DND-41 (cell line): Measurements from ENCODE around the gene TTC39A.

Source experiments
- ATAC-seq: fragments of 200-7000 bp; cut with Tn5 transposase; 3 replicates; pipeline ENCODE4 v1.9.1; 2021; ENCODE audit warnings: low read depth; ENCODE audit not compliant: insufficient read depth
- DNase-seq: peaks from one replicate; pipeline ENCODE4 v3.0.0-alpha.2; 2020
- H2AFZ ChIP-seq: 2 replicates; pipeline ENCODE4 v1.6.0; 2012; ENCODE audit warnings: low read depth, low read length
- H3K27ac ChIP-seq: 2 replicates; pipeline ENCODE4 v1.5.1; 2012; ENCODE audit warnings: low read length, inconsistent platforms
- H3K27me3 ChIP-seq: fragments of 200-600 bp; sonication (generic); 2 replicates; pipeline ENCODE4 v1.6.0; 2012; ENCODE audit warnings: low read length, mild to moderate bottlenecking, inconsistent platforms; ENCODE audit not compliant: insufficient read depth, poor library complexity
- H3K36me3 ChIP-seq: 2 replicates; pipeline ENCODE4 v1.5.1; 2012; ENCODE audit warnings: low read length, inconsistent platforms; ENCODE audit not compliant: insufficient read depth
- H3K4me1 ChIP-seq: 2 replicates; pipeline ENCODE4 v1.5.1; 2012; ENCODE audit warnings: mild to moderate bottlenecking, low read length; ENCODE audit not compliant: insufficient read depth
- H3K4me2 ChIP-seq: 2 replicates; pipeline ENCODE4 v1.6.0; 2012; ENCODE audit warnings: mild to moderate bottlenecking, moderate library complexity, low read length, inconsistent platforms; ENCODE audit not compliant: insufficient read depth
- H3K4me3 ChIP-seq, 2 experiments: fragments of 200-600 bp in 1 of 2; shearing (Covaris generic) in 1 of 2; 2 replicates each; pipeline ENCODE4 v1.5.1; 2012 to 2016; ENCODE audit warnings: inconsistent platforms in 2 of 2, low read length in 2 of 2, mild to moderate bottlenecking in 2 of 2, low read depth in 1 of 2, moderate library complexity in 1 of 2
- H3K79me2 ChIP-seq: 2 replicates; pipeline ENCODE4 v1.6.0; 2012; ENCODE audit warnings: low read length, inconsistent platforms; ENCODE audit not compliant: insufficient read depth
- H3K9ac ChIP-seq: 2 replicates; pipeline ENCODE4 v1.6.0; 2012; ENCODE audit warnings: low read depth, mild to moderate bottlenecking, inconsistent platforms, low read length, moderate library complexity
- H3K9me3 ChIP-seq: 2 replicates; pipeline ENCODE4 v1.5.1; 2012; ENCODE audit warnings: low read length, moderate library complexity, mild to moderate bottlenecking, inconsistent platforms; ENCODE audit not compliant: insufficient read depth, severe bottlenecking
- H4K20me1 ChIP-seq: 2 replicates; pipeline ENCODE4 v1.6.0; 2012; ENCODE audit warnings: low read length; ENCODE audit not compliant: insufficient read depth
- CTCF ChIP-seq: IDR thresholded peaks from 2 replicates; pipeline ENCODE4 v1.5.1; 2012; ENCODE audit warnings: borderline replicate concordance, low read length, moderate library complexity, mild to moderate bottlenecking; ENCODE audit not compliant: poor library complexity, severe bottlenecking; ENCODE audit errors: extremely low read depth
- EZH2 ChIP-seq: IDR thresholded peaks from 3 replicates; pipeline ENCODE4 v1.6.1; 2012; ENCODE audit warnings: borderline replicate concordance, low read depth, mild to moderate bottlenecking, moderate library complexity, low read length, inconsistent platforms; ENCODE audit not compliant: severe bottlenecking

The TTC39A gene

DNA sequence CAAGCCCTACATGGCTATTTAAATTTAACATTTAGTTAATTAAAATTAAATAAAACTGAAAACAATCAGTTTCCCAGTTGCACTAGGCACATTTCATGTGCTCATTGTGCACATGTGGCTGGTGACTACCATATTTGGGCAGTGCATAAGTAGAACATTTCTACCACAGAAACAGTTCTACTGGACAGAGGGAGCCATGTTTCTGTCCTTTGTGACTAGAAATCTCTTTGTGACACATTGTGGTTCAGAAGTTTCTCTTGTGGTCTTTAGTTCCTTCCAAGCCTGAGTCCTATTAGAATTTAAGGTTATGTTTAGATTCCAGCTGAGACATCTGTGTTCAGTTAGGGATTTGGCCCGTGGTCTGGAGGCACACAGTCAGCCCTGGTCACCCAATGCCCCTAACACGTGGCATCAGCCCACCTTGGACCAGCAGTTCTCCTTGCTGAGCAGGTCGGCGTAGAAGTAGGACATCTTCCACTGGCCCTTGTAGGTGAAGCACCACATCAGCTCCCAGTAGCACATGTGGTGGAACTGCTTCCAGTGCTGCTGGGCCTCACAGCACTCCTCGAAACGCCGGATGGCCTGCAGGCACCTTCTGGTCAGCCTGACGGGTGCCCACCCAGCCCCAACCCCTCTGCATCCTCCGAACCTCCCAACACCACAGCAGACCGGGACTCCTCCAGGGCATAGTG lies 29.1 kb downstream of the TTC39A start:
- ATAC-seq (no peak), DNase-seq (no peak)
- Histone ChIP-seq H3K4me2 (no peak overlapping the region), H3K9ac (no peak overlapping the region), H2AFZ (no peak overlapping the region), H3K4me3 (no peak overlapping the region), H3K4me1 (peaks cover 11% of the 10 kb centered on the region), H3K27me3 (no peaks in the 10 kb centered on the region), H4K20me1 (no peaks in the 10 kb centered on the region), H3K27ac (no peak overlapping the region), H3K9me3 (no peaks in the 10 kb centered on the region), H3K79me2 (no peaks in the 10 kb centered on the region), H3K36me3 (no peaks in the 10 kb centered on the region)
- no peak for TF ChIP-seq EZH2
- no peak for TF ChIP-seq CTCF

- Histone ChIP-seq H3K9me3 (no peaks in the 10 kb centered on the region), H3K4me3 (no peak overlapping the region), H2AFZ (no peak overlapping the region), H3K4me2 (no peak overlapping the region), H3K9ac (no peak overlapping the region), H3K27ac (no peak overlapping the region), H3K79me2 (no peaks in the 10 kb centered on the region), H4K20me1 (no peaks in the 10 kb centered on the region), H3K27me3 (no peaks in the 10 kb centered on the region), H3K36me3 (no peaks in the 10 kb centered on the region), H3K4me1 (peaks cover 12% of the 10 kb centered on the region)
- TF ChIP-seq EZH2: no peak
- DNase-seq (no peak), ATAC-seq (no peak)
Measured at GRCh38 chr1:51299981-51300670, 30.2 kb downstream of the TTC39A start.

GRCh38 chr1:51299185-51299885 lies 31.0 kb downstream of the TTC39A start:
- H2AFZ ChIP-seq: no peak overlapping the region
- TF ChIP-seq CTCF: no peak
- no peak for TF ChIP-seq EZH2
- H4K20me1 ChIP-seq: no peaks in the 10 kb centered on the region
- no peaks in the 10 kb centered on the region for H3K79me2 ChIP-seq
- H3K27me3 ChIP-seq: no peaks in the 10 kb centered on the region
- H3K36me3 ChIP-seq: no peaks in the 10 kb centered on the region
- H3K9ac ChIP-seq: no peak overlapping the region
- no peak overlapping the region for H3K4me3 ChIP-seq
- ATAC-seq: no peak
- no peak overlapping the region for H3K4me2 ChIP-seq
- H3K4me1 ChIP-seq: peaks cover 12% of the 10 kb centered on the region
- no peak overlapping the region for H3K27ac ChIP-seq
- DNase-seq: no peak
- H3K9me3 ChIP-seq: no peaks in the 10 kb centered on the region

- H2AFZ ChIP-seq: no peak overlapping the region; the same call in 1 of the 2 replicates
- no peaks in the 10 kb centered on the region for H3K27me3 ChIP-seq
- no peak for ATAC-seq
Measured at GRCh38 chr1:51298322-51298705, 32.0 kb downstream of the TTC39A start.

More at GRCh38 chr1:51298322-51298705, 32.0 kb downstream of the TTC39A start:
- H3K4me3 ChIP-seq: no peak overlapping the region
- no peak for DNase-seq
- no peaks in the 10 kb centered on the region for H3K36me3 ChIP-seq
- no peak overlapping the region for H3K27ac ChIP-seq
- no peaks in the 10 kb centered on the region for H3K9me3 ChIP-seq
- no peaks in the 10 kb centered on the region for H4K20me1 ChIP-seq
- no peaks in the 10 kb centered on the region for H3K79me2 ChIP-seq
- no peak overlapping the region for H3K4me2 ChIP-seq
- H3K9ac ChIP-seq: no peak overlapping the region
- H3K4me1 ChIP-seq: peaks cover 12% of the 10 kb centered on the region
- no peak for TF ChIP-seq CTCF
- no peak for TF ChIP-seq EZH2
